H1 (cell line): ENCODE results near the gene STX12. TPM values are rescaled to one million over a fixed set of nuclear protein-coding genes. Genes with fewer than 3 reads are reported as not detected.

Experiments
- CTCF ChIA-PET: fragments of 300-600 bp; sonication (Branson Sonifier 250); formaldehyde crosslinking; loops from one replicate; lab custom pipeline; 2021; ENCODE audit not compliant: partially characterized antibody; lab: Charles Lee
- POLR2A ChIA-PET: fragments of 300-600 bp; sonication (Branson Sonifier 250); formaldehyde crosslinking; loops from one replicate; lab custom pipeline; 2021; ENCODE audit warnings: inconsistent platforms; ENCODE audit not compliant: partially characterized antibody; lab: Charles Lee
- DNase-seq, 2 experiments: peaks; one replicate each; pipeline versions ENCODE4 v3.0.0 to v3.0.0-alpha.2; 2010 to 2022; ENCODE audit warnings: low spot score in 2 of 2, low read depth in 1 of 2, mixed read lengths in 1 of 2
- FAIRE-seq: peaks from 2 replicates; lab custom pipeline; 2011; peaks lifted over from hg19 to GRCh38; lab: Jason Lieb, UNC
- H2AFZ ChIP-seq: 2 replicates; pipeline ENCODE4 v1.8.1; 2012; ENCODE audit warnings: low read length, inconsistent platforms
- H2AK5ac ChIP-seq: 2 replicates; pipeline ENCODE4 v1.6.1; 2013; ENCODE audit warnings: low read depth, low read length
- H2BK120ac ChIP-seq: replicated peaks from 2 replicates; pipeline ENCODE3; 2013; ENCODE audit warnings: low read depth, low read length, inconsistent platforms
- H2BK12ac ChIP-seq: 2 replicates; pipeline ENCODE4 v1.6.1; 2013; ENCODE audit warnings: low read depth, low read length
- H2BK15ac ChIP-seq: 2 replicates; pipeline ENCODE4 v1.6.1; 2013; ENCODE audit warnings: low read length
- H2BK20ac ChIP-seq: 2 replicates; pipeline ENCODE4 v1.6.1; 2013; ENCODE audit warnings: low read length
- H2BK5ac ChIP-seq: 2 replicates; pipeline ENCODE4 v1.6.1; 2013; ENCODE audit warnings: low read depth, low read length
- H3K14ac ChIP-seq: 2 replicates; pipeline ENCODE4 v1.6.1; 2013; ENCODE audit warnings: inconsistent platforms; ENCODE audit not compliant: insufficient read length
- H3K18ac ChIP-seq: 2 replicates; pipeline ENCODE4 v1.6.1; 2013; ENCODE audit warnings: low read length; ENCODE audit errors: extremely low read depth
- H3K23ac ChIP-seq: 2 replicates; pipeline ENCODE4 v1.6.1; 2013; ENCODE audit warnings: inconsistent platforms; ENCODE audit not compliant: insufficient read length
- H3K23me2 ChIP-seq: 2 replicates; pipeline ENCODE4 v1.6.1; 2013; ENCODE audit warnings: low read depth, low read length
- H3K27ac ChIP-seq: 2 replicates; pipeline ENCODE4 v1.6.1; 2011; ENCODE audit warnings: low read depth, low read length, inconsistent platforms
- H3K27me3 ChIP-seq, 4 experiments: replicated peaks in 1 of 4; 1 replicate in 1 of 4; 2 replicates in 3 of 4; pipeline versions ENCODE4 v1.6.1 to v1.8.1; 2011 to 2013; ENCODE audit warnings: low read length in 3 of 4, mild to moderate bottlenecking in 3 of 4, inconsistent platforms in 2 of 4, mixed read lengths in 2 of 4, moderate library complexity in 1 of 4; ENCODE audit not compliant: control insufficient read depth in 3 of 4, insufficient read depth in 3 of 4; ENCODE audit errors: extremely low read depth in 1 of 4
- H3K36me3 ChIP-seq, 4 experiments: 2 replicates each; pipeline versions ENCODE4 v1.6.1 to v1.8.1; 2011 to 2013; ENCODE audit warnings: mild to moderate bottlenecking in 4 of 4, low read length in 3 of 4, moderate library complexity in 2 of 4, control low read depth in 1 of 4, inconsistent platforms in 1 of 4; ENCODE audit not compliant: insufficient read depth in 4 of 4, control insufficient read depth in 2 of 4
- H3K4ac ChIP-seq: replicated peaks from 2 replicates; pipeline ENCODE3; 2013; ENCODE audit warnings: low read length, low read depth, mixed read lengths, inconsistent platforms; ENCODE audit not compliant: insufficient read length
- H3K4me1 ChIP-seq, 4 experiments: replicated peaks in 1 of 4; 1 replicate in 1 of 4; 2 replicates in 3 of 4; pipeline versions ENCODE4 v1.6.1 to v1.8.1; 2011 to 2013; ENCODE audit warnings: low read length in 3 of 4, inconsistent platforms in 2 of 4, mixed read lengths in 1 of 4; ENCODE audit not compliant: insufficient read depth in 4 of 4, control insufficient read depth in 3 of 4
- H3K4me2 ChIP-seq, 2 experiments: 2 replicates each; pipeline versions ENCODE4 v1.6.1 to v1.8.1; 2011 to 2013; ENCODE audit warnings: low read depth in 2 of 2, low read length in 2 of 2, control low read depth in 1 of 2, inconsistent platforms in 1 of 2, mild to moderate bottlenecking in 1 of 2; ENCODE audit not compliant: insufficient read depth in 1 of 2
- H3K4me3 ChIP-seq, 4 experiments: fragments of 200-600, 300-600 bp in 1 of 4; sonication (generic), shearing (Covaris generic), sonication (Bioruptor Twin) in 1 of 4; 2 replicates each; pipeline versions ENCODE4 v1.5.1 to v1.8.1; 2011 to 2016; ENCODE audit warnings: low read length in 4 of 4, low read depth in 3 of 4, control low read depth in 2 of 4, inconsistent platforms in 2 of 4, mild to moderate bottlenecking in 2 of 4, mixed read lengths in 1 of 4, moderate library complexity in 1 of 4; ENCODE audit not compliant: insufficient read depth in 2 of 4; ENCODE audit errors: extremely low read depth in 1 of 4
- H3K56ac ChIP-seq: replicated peaks from 2 replicates; pipeline ENCODE3; 2013; ENCODE audit warnings: low read depth, mild to moderate bottlenecking, mixed read lengths, low read length, inconsistent platforms; ENCODE audit not compliant: insufficient read length
- H3K79me1 ChIP-seq: 2 replicates; pipeline ENCODE4 v1.6.1; 2013; ENCODE audit warnings: low read depth, low read length, control low read depth
- H3K79me2 ChIP-seq, 2 experiments: 2 replicates each; pipeline versions ENCODE4 v1.6.1 to v1.8.1; 2012 to 2013; ENCODE audit warnings: low read length in 2 of 2, mild to moderate bottlenecking in 2 of 2, inconsistent platforms in 1 of 2; ENCODE audit not compliant: insufficient read depth in 2 of 2, control insufficient read depth in 1 of 2
- H3K9ac ChIP-seq, 4 experiments: replicated peaks in 1 of 4; 1 replicate in 1 of 4; 2 replicates in 3 of 4; pipeline versions ENCODE4 v1.6.1 to v1.8.1; 2011 to 2013; ENCODE audit warnings: low read depth in 3 of 4, low read length in 3 of 4, control low read depth in 2 of 4, mild to moderate bottlenecking in 2 of 4, moderate library complexity in 2 of 4, inconsistent platforms in 1 of 4; ENCODE audit errors: extremely low read depth in 1 of 4
- H3K9me3 ChIP-seq, 2 experiments: 2 replicates each; pipeline versions ENCODE4 v1.6.1 to v1.8.1; 2012 to 2013; ENCODE audit warnings: mild to moderate bottlenecking in 2 of 2, moderate library complexity in 2 of 2, control low read depth in 1 of 2, inconsistent platforms in 1 of 2, low read depth in 1 of 2, low read length in 1 of 2, mixed read lengths in 1 of 2; ENCODE audit not compliant: insufficient read depth in 2 of 2
- H4K20me1 ChIP-seq, 2 experiments: replicated peaks in 1 of 2; 2 replicates each; pipeline versions ENCODE3 to v1.8.1; 2011 to 2013; ENCODE audit warnings: inconsistent platforms in 2 of 2, low read length in 2 of 2, mild to moderate bottlenecking in 1 of 2; ENCODE audit not compliant: insufficient read depth in 2 of 2, control insufficient read depth in 1 of 2
- H4K5ac ChIP-seq: 2 replicates; pipeline ENCODE4 v1.6.1; 2013; ENCODE audit warnings: low read length, low read depth, mixed read lengths, inconsistent platforms; ENCODE audit not compliant: insufficient read length
- H4K8ac ChIP-seq: 2 replicates; pipeline ENCODE4 v1.8.0; 2013; ENCODE audit warnings: mild to moderate bottlenecking, moderate library complexity, low read length, inconsistent platforms; ENCODE audit not compliant: insufficient read depth; ENCODE audit errors: extremely low read depth
- H4K91ac ChIP-seq: replicated peaks from 2 replicates; pipeline ENCODE3; 2013; ENCODE audit warnings: low read length, mixed read lengths, inconsistent platforms; ENCODE audit not compliant: insufficient read length
- POLR2AphosphoS5 ChIP-seq: IDR thresholded peaks from 2 replicates; pipeline ENCODE4 v1.6.1; 2011; ENCODE audit warnings: low read depth, low read length
- POU5F1 ChIP-seq: IDR thresholded peaks from 2 replicates; pipeline ENCODE4 v1.6.1; 2011; ENCODE audit warnings: low read depth, mild to moderate bottlenecking, low read length, moderate library complexity
- WGBS, 2 experiments: shearing (Covaris generic) in 1 of 2; methylation state at CpG; one replicate each; pipeline versions ENCODE4 v1.1.6 to v1.1.7; 2013 to 2015; ENCODE audit warnings: low lambda C conversion rate in 2 of 2, mixed read lengths in 2 of 2, inconsistent platforms in 1 of 2, low coverage in 1 of 2, missing lambda C conversion rate in 1 of 2; ENCODE audit not compliant: insufficient replicate concordance in 2 of 2, insufficient coverage in 1 of 2, insufficient read length in 1 of 2; ENCODE audit errors: extremely low coverage in 1 of 2, missing lambda C conversion rate in 1 of 2; 5-methylcytosine and 5-hydroxymethylcytosine counted together
- polyA plus RNA-seq, 7 experiments: library from polyadenylated mRNA; depleted of rRNA in 3 of 7; stranded (reverse) in 5 of 7; unstranded in 2 of 7; fragments of >200 nt in 5 of 7; fragments of 200-250 nt in 2 of 7; gene quantifications; 1 replicate in 5 of 7; 2 replicates in 1 of 7; 4 replicates in 1 of 7; pipeline versions ENCODE4 v1.2.1 to v1.2.3, GENCODE V29; 2011 to 2013; ENCODE audit warnings: missing spikeins in 2 of 7, mixed read lengths in 2 of 7
- total RNA-seq: library from RNA; stranded (reverse); fragmentation: NEBNext Ultra II Directional; extraction: Animal tissue kit (Norgen Biotek cat#: 25700); gene quantifications from 2 replicates; pipeline ENCODE4 v1.2.1, GENCODE V29; 2021

Gene STX12
- total and polyA plus RNA-seq, 2 of the 8 experiments (the other 6 are each of a cell fraction or from before 2014, with no cell fraction given): 3.7 to 11.0 TPM

GRCh38 chr1:27856561-27857343, 83.7 kb downstream of the STX12 start:
- peaks cover 0 to 5% (median 2%) of the 10 kb centered on the region in 4 experiments; a peak in 7 of 8 replicates for H3K36me3 ChIP-seq
- H3K4me2 ChIP-seq: no peak overlapping the region
- H4K8ac ChIP-seq: no peak overlapping the region
- H3K27me3 ChIP-seq: no peaks in the 10 kb centered on the region
- WGBS, 2 experiments: 92% methylated on average over 12 of the region's 12 CpGs; no CpG with 5 or more reads in 1 of the 2 experiments
- CTCF ChIA-PET: interaction anchor here (0.6 to 3.1 kb wide), 22 partner anchors 14 to 551 kb away, joined by 3 to 18 read pairs (median 4); partner anchors contain the start of gene XKR8
- no peak overlapping the region for H3K23ac ChIP-seq
- H3K79me2 ChIP-seq: no peaks in the 10 kb centered on the region
- H3K23me2 ChIP-seq: no peaks in the 10 kb centered on the region
- H3K79me1 ChIP-seq: no peaks in the 10 kb centered on the region
- no peak overlapping the region for H3K56ac ChIP-seq
- no peak overlapping the region for H2AFZ ChIP-seq
- H3K9ac ChIP-seq: no peak overlapping the region
- no peak overlapping the region for H3K27ac ChIP-seq
- TF ChIP-seq POLR2AphosphoS5: no peak
- no peak for TF ChIP-seq POU5F1
- TF ChIP-seq, all 59 proteins: peak for 0
- Histone ChIP-seq H2BK15ac (no peak overlapping the region), H4K20me1 (no peaks in the 10 kb centered on the region), H3K9me3 (peaks cover 0 to 6% of the 10 kb centered on the region in 2 experiments; a peak in 2 of 4 replicates), H4K5ac (no peak overlapping the region), H2BK120ac (no peak overlapping the region), H4K91ac (no peak overlapping the region), H3K18ac (no peak overlapping the region), H2BK5ac (no peak overlapping the region), H3K14ac (no peak overlapping the region), H3K4me3 (no peak overlapping the region), H3K4me1 (no peaks in the 10 kb centered on the region), H2BK20ac (no peak overlapping the region), H2BK12ac (no peak overlapping the region), H3K4ac (no peak overlapping the region), H2AK5ac (no peak overlapping the region; the same call in 1 of the 2 replicates)
- POLR2A ChIA-PET: interaction anchor here (0.6 to 1.8 kb wide), 2 partner anchors 22 to 26 kb away, joined by 3 to 4 read pairs; partner anchors contain the start of gene PPP1R8
- DNase-seq (no peak), FAIRE-seq (no peak)
